GM19372 (cell line): ENCODE data around the gene ZP1.

Experiments
- ATAC-seq: cut with Tn5 transposase; IDR thresholded peaks from one replicate; pipeline ENCODE4 v1.9.1; 2021; ENCODE audit warnings: mild to moderate bottlenecking, low read depth, moderate library complexity; ENCODE audit not compliant: unreplicated experiment

Gene ZP1

DNA sequence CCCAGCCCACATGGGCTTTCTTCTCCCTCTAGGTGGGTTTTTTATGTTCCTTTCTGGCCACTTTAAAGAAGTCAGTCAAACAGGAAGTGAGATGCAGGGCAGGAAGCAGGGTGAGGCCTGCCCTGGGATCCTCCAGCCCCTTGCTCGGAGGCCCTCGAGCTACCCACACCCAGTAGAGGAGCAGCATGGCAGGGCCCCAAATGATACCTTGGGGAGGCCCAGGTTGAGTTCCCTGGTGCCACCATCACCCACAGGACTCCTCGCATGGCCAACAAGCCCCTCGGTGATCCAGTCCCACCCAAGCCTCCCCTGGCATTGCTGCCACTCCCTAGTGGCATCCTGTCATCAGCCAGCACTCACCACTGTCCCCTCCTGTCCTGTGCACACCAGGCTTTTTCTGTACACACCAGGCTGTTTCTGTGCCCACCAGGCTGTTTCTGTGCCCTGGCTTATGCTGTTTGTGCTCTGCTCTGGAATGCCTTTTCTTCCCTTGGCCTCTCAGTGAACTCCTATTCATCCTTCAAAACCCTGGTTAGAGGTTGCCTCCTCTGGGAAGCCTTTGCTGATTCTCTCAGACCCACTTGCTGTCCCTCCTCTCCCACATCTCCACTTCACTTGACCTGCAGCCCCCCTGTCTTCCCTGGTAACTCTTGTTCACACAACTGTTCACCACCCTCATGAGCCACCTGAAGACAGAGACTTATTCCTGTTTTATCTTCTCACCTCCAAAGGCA, 8.4 kb upstream of the ZP1 start:
- ATAC-seq: no peak

DNA sequence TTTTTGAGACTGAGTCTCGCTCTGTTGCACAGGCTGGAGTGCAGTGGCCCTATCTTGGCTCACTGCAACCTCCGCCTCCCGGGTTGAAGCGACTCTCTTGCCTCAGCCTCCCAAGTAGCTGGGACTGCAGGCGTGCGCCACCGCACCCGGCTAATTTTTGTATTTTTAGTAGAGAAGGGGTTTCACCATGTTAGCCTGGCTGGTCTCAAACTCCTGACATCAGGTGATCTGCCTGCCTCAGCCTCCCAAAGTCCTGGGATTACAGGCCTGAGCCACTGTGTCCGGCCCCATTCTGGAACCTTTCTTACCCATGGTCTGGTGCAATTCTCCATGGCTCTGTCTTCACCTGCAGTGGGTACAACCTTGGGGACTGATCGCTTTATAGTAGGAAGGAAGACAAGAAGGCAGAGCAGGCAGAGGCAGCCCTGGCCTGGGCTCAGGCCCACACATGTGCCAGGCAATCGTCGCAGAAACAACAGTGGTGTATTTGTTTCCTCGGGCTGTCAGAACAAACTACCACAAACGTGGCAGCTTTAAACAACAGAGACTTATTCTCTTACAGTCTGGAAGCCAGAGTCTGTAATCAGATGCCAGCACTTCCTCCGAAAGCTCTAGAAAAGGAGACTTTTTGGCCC, 7.6 kb upstream of the ZP1 start:
- ATAC-seq: no peak

DNA sequence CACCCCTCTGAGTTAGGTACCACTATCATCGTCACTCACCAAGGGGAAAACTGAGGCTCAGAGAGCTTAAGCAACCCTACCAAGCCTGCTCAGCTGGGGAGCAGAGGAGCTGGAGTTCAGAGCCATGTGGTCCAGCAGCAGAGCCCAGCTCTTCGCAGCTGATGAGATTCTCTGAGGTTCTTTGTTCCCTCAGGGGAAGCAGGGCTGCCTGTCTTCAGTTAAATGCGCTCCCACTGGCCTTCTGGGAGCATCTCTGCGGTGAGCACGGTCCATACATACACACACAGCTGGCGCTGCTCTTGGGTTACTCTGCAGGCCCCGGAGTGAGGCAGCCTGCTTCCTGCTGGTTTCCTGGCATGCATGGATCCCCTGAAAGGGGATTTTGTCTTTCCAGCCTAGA, 6.4 kb upstream of the ZP1 start:
- ATAC-seq: no peak

DNA sequence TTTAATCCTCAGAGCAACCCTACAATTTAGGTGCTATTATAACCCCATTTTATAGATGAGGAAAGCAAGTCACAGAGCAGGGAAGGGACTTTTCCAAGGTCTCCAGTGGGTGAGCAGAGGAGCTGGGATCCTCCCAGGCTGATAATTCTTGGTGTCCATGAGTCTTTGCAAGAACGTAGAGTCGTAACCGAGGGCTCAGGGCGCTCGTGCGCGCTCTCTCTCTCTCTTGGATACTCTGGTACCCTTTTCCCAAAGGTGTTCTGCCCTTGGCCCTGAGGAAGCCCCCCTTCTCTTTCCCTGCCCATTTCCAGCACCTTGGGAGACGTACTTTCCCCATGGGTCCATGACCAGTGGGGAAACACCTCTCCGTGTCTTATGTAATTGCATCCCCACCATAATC, 5.2 kb upstream of the ZP1 start:
- ATAC-seq: no peak

DNA sequence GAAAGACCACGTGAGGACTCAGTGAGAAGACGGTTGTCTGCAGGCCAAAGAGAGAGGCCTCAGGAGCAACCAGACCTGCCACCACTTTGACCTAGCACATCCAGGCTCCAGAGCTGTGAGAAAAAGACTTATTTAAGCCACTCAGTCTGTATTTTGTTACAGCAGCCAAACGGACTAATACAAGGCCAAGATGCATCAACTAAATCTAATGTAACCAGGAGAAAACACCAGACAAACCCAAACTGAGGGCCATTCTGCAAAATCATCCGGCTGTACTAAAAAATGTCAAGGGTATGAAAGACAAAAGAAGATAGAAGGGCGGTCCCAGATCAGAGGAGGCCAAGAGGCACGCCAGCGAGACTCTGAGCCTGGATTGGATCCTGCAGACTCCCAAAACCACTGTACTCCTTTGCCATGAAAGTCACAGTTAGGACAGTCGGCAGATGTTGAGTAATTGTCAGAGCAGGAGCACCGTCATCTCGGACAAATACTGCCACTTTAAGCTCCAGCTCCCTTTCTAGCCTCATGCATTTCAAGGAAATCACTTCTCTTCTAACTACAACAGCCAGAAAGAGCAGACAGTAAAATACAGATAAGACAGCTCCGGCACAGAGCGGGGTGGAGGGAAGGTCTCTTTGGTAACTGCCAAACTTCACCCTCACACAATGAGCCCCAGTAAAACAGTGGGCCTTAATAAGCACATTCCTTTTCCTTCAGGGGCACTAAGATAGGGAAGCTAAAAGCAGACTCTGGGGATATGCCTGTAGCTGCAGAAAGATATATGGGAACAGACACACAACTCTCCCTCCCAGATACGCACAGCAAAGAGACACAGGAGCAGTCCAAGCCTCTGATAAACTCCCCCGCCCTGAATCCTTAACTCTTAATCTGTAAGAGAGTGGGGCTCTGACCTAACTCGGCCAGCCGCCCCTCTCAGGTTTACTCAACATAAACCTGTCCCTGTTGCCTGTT, 3.5 kb upstream of the ZP1 start:
- ATAC-seq: no peak

DNA sequence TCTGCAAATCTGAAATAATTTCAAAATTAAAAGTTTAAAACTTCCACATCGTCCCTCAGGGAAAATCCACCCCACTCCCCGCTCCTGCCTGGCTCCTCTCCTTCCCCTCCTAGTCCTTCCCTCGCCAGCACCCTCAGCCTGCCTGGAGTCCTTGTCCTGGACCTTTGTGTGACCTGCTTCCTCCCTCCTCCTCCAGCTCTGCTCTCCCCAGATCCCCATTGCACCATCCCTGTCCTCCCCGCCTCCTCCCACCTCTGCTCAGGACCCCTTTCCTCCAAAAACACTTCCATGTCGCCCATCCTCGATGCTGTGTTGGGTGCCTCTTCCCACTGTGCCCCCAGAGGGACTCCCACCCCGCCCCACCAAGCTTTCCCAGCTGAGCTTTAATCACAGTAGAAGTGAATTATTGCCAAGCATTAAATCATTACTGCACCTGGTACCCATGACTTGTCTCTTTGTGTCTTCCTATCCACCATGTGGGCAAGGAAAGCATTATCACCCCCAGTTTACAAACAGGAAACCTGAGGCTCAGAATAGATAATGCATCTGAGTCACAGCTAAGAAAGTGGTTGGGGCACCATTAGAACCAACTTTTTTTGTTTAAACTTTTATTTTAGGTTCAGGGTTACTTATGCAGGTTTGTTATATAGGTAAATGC, 2.4 kb upstream of the ZP1 start:
- ATAC-seq: no peak

DNA sequence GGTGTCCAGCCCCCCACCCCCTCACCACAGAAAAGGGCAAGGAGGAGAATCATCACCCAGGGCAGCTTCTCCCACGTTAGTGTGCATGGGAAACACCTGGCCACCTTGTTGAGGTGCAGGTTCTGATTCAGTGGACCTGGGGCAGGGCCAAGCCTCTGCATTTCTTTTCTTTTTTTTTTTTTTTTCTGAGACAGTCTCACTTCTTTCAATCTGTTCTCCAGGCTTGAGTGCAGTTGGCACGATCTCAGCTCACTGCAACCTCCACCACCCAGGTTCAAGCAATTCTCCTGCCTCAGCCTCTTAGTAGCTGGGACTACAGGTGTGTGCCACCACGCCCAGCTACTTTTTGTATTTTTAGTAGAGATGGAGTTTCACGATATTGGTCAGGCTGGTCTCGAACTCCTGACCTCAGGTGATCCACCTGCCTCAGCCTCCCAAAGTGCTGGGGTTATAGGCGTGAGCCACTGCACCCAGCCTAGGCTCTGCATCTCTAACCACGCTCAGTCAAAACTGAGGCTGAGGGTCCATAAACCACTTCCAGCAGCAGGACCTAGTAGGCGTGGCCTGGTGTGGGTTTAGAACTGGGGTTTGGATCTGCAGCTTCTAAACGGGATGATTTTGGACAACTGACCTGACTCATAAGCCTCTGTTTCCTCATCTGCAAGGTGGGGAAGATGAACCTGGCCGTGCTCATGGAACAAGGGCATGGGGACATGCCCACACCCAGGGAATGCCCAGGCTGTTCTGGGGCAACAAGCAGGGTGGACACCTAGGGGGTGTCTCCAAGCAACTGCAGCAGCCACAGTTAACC, 734 bp downstream of the ZP1 start:
- no peak for ATAC-seq

DNA sequence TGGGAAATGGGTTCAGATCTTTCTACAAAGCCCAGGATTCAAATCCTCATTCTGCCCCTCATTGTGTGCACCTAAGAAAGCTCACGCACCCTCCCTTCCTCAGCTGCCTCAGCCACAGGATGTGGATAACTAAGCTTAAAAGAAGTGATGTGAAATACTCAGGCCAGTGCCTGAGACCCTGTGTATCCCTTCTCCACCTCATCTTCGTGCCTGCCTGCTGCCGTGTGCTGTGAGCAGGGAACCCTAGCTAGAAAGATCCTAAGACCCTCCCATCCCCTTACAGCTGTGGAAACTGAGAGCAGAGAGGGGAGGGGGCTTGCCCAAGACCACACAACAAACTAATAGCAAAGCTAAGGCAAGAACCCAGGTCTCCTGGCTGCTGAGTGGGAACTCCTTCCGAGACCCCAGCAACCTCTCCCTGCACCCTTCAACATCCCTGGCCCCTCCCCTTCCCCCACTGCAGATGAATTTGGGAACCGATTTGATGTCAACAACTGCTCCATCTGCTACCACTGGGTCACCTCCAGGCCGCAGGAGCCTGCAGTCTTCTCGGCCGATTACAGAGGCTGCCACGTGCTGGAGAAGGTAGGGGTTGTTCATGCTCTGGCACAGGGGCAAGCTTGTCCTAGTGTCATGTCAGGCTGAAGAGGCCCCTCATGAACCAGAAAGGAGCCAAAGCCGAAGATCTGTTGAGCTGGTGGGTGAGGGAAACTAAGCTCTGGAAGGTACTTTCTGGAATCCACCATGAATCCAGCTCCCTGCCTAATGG, 1.5 kb downstream of the ZP1 start:
- ATAC-seq: no peak

DNA sequence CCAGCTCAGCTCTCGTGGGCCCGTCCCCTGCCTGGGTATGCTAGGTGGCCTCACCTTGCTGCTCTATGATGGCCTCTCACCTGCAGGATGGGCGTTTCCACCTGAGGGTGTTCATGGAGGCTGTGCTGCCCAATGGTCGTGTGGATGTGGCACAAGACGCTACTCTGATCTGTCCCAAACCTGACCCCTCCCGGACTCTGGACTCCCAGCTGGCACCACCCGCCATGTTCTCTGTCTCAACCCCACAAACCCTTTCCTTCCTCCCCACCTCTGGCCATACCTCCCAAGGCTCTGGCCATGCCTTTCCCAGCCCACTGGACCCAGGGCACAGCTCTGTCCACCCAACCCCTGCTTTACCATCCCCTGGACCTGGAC, 2.1 kb downstream of the ZP1 start:
- no peak for ATAC-seq

DNA sequence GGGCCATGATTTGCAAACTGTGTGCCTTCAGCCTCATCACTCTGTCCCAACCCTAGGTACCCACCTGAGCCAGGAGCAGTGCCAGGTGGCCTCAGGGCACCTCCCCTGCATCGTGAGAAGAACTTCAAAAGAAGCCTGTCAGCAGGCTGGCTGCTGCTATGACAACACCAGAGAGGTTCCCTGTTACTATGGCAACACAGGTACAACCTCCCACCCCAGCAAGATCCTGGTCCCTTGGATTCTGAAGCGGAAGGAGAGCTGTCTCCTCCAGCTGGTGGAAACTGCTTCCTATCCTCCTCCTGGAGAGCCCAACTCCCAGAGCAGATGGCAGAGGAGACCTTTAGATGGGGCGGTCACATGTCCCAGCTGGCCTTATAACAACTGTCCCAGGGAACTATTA, 2.9 kb downstream of the ZP1 start:
- no peak for ATAC-seq

DNA sequence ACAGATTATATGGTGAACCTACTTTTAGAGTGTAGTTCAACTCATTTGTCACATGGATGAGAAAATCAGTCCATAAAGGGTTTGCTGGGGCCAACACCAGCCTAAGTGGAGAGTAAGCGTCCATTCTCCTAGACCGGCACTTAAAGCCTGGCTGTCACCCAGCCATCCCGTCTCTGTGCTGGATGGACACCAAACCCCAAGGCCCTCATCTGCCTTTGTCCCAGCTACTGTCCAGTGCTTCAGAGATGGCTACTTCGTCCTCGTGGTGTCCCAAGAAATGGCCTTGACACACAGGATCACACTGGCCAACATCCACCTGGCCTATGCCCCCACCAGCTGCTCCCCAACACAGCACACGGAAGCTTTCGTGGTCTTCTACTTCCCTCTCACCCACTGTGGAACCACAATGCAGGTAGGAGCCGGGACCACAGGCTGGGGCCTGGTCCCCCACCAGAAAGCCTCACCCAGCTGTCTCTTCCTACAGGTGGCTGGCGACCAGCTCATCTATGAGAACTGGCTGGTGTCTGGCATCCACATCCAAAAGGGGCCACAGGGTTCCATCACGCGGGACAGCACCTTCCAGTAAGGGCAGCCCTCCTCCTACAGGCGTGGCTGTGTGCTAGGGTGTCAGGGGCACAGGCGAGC, 3.5 kb downstream of the ZP1 start:
- ATAC-seq: no peak

DNA sequence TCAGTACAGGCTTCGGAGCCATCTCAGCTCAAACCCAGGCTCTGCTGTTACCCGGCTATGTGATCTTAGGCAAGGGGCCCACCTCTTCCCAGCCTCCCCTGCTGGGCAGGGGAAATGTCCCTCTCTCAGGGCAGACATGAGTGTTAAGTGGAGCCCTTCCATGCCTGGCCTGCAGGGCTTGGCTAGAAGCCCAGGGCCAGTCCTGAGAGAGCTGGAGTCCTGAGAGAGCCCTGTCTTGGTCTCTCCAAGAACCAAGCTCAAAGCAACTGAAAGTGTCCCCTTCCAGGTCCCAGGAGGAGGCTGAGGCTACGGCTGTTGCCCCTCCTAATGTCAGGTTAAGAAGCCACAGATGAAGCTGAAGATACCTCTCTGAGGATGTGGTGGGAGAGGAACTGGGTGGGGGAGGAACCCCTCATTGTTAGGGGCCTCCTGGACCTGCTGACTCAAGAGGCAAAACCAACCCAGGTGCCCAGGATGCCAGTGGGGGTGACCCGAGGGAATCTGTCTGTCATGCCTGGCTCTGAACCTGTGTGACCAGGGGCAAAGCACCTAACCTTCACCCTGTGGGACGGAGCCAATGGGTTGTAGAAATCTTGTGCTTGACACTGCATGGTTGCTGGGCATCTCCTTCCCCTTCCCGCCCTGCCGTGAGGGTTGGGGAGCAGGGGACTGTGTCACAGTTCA, 4.2 kb downstream of the ZP1 start:
- ATAC-seq: no peak

DNA sequence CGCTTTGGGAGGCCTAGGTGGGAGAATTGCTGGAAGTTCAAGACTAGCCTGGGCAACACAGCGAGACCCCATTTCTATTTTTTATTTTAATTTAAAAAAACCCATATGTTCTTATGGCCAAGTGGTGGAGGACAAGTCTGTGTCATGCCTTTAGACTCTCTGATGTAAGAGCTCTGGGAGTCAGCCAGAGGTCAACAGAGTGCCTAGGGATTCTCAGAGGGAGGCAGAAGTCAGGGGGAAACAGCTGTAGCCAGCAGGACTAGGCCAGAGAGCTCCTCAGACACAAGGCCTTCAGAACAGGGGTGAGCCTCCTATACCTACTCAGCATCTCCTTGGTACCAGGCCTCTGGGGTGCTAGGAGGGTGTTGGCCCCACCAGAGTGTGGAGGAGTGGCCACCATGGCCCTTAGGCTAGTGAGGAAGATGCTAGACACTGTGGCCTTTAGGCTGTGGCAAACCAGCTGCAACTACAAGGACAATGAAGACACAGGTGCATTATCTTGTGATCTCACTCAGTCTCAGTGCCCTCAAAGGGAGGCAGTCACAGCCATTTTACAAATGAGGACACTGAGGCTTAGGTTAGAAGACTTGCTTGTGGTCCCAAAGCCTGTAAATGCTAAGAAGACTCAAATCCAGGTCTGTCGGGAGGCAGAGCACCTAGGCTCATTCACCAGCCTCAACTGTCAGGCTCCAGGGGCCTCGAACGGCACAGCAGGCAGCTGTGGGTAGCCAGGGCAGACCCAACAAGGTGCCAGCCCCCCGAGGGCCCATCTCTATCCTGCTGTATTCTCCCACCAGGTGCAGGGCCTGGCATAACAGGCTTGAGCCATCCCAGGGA, 5.0 kb downstream of the ZP1 start:
- no peak for ATAC-seq

DNA sequence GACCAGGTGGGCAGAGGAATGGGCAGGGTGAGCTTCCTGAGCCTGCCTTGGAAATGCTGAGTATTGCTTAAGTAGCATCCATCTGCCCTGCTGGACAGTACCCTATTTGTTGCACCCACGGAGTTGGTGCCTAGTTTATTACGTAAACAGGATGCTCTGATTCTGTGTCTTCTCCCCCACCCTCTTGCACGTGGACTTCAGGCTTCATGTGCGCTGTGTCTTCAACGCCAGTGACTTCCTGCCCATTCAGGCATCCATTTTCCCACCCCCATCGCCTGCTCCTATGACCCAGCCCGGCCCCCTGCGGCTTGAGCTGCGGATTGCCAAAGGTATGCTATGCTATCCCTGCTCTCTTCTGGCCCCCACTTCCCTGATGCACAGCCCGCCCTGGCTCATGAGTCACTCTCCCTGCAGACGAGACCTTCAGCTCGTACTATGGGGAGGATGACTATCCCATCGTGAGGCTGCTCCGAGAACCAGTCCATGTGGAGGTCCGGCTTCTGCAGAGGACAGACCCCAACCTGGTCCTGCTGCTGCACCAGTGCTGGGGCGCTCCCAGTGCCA, 5.7 kb downstream of the ZP1 start:
- no peak for ATAC-seq

DNA sequence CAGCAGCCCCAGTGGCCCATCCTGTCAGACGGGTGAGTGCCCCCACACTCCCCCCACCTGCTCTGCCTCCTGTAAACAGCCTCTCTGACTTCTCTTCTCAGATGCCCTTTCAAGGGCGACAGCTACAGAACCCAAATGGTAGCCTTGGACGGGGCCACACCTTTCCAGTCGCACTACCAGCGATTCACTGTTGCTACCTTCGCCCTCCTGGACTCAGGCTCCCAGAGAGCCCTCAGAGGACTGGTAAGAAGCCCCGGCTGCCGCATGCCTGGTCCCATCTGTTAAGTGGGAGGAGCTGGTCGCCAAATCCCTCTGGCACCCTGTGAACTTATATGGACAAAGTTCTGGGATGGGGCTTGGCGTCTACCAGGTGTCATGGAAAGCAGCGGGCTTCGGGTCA, 6.2 kb downstream of the ZP1 start:
- ATAC-seq: no peak

DNA sequence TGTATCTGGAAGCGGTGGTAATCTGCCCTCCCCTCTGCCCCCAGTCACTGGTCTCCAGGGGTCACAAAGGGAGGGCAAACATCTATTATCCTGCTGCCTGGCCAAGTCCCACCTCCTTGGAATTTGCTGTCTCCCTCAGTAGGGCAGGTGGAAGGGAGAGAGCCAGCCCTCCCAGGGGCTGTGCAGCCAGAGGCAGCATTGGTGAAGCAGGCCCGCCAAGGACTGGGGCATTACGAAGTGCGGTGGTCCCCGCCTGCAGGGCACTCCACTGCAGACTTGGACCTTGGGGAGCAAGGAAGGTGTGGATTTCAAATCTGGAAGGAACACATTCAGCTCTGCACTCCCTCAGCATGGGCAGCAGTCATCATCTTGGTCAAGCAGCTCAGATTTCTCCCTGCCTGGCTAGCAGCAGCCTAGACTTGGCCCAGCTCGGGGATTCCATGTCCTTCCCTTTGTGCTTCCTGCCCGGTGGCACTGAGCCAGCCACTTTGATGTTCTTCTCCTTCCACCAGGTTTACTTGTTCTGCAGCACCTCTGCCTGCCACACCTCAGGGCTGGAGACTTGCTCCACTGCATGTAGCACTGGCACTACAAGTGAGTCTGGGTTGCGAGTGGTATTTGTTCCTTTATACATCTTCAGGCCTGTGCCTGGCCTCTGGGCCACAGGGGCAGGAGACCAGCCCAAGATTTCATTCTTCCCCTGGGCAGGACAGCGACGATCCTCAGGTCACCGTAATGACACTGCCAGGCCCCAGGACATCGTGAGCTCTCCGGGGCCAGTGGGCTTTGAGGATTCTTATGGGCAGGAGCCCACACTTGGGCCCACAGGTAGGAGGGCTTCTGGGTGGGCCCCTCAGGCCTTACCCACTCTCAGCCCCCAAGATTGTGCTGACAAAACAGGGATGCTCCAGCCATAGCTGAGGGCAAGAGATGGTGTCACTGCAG, 7.4 kb downstream of the ZP1 start:
- no peak for ATAC-seq
